ENCODE data around the gene HS3ST4. TPM values are rescaled to one million over a fixed set of nuclear protein-coding genes. Genes with fewer than 3 reads are reported as not detected.

HS3ST4 gene
- total RNA-seq, 2 donors from 2014 or later, result not detected

GRCh38 chr16:26137956-26138355, 446.2 kb downstream of the HS3ST4 start:
- Mint-ChIP-seq H3K27me3 (ENCODE audit: low read depth) (no peaks in the 10 kb centered on the region), H3K36me3 (ENCODE audit: insufficient read depth in 2 of 2) (no peaks in the 10 kb centered on the region), H3K4me1 (ENCODE audit: low read depth) (no peaks in the 10 kb centered on the region), H3K9me3 (no peaks in the 10 kb centered on the region), H3K27ac (no peak overlapping the region), H3K4me3 (no peak overlapping the region)
- no peak for DNase-seq
- no peak for ATAC-seq (replicated peaks in 1 of 2)

DNA sequence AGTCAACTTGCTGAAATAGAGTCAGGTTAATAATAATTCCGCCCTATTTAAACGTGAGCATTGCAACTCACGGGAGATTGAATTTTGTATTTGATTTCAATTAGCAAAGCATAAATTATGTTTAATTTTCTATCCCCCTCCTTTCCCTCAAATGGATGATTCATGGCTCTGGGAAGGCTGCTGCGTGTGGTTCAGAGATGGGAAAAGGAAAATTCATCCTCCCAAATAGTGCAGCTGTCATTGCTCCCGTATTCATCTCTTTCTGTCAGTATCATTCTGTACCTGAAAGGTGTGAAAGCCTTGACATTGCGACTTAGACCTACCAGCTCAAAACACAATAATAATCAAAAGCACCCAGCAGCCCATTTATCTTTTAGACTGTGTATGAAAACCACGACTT, 447.3 kb downstream of the HS3ST4 start:
- Mint-ChIP-seq H3K36me3 (ENCODE audit: insufficient read depth in 2 of 2) (no peaks in the 10 kb centered on the region), H3K27me3 (ENCODE audit: low read depth) (no peaks in the 10 kb centered on the region), H3K4me3 (no peak overlapping the region), H3K9me3 (no peaks in the 10 kb centered on the region), H3K27ac (no peak overlapping the region), H3K4me1 (ENCODE audit: low read depth) (no peaks in the 10 kb centered on the region)
- ATAC-seq (replicated peaks in 1 of 2), result no peak
- no peak for DNase-seq

GRCh38 chr16:26139884-26140283, 448.1 kb downstream of the HS3ST4 start:
- Mint-ChIP-seq H3K27me3 (ENCODE audit: low read depth) (no peaks in the 10 kb centered on the region), H3K36me3 (ENCODE audit: insufficient read depth in 2 of 2) (no peaks in the 10 kb centered on the region), H3K27ac (no peak overlapping the region), H3K4me1 (ENCODE audit: low read depth) (no peaks in the 10 kb centered on the region), H3K4me3 (no peak overlapping the region), H3K9me3 (no peaks in the 10 kb centered on the region)
- ATAC-seq (replicated peaks in 1 of 2) (no peak), DNase-seq (no peak)

- H3K27me3 Mint-ChIP-seq (ENCODE audit: low read depth), result peaks cover 13% of the 10 kb centered on the region
- H3K9me3 Mint-ChIP-seq, result peaks cover 0 to 3% of the 10 kb centered on the region in 2 donors
- DNase-seq (no peak), ATAC-seq (replicated peaks in 1 of 2) (no peak)
- H3K27ac Mint-ChIP-seq, result no peak overlapping the region
- no peak overlapping the region for H3K4me3 Mint-ChIP-seq
- H3K4me1 Mint-ChIP-seq (ENCODE audit: low read depth), result no peaks in the 10 kb centered on the region
- no peaks in the 10 kb centered on the region for H3K36me3 Mint-ChIP-seq (ENCODE audit: insufficient read depth in 2 of 2)
These were observed 457.8 kb downstream of the HS3ST4 start for GRCh38 chr16:26149364-26150190.

DNA sequence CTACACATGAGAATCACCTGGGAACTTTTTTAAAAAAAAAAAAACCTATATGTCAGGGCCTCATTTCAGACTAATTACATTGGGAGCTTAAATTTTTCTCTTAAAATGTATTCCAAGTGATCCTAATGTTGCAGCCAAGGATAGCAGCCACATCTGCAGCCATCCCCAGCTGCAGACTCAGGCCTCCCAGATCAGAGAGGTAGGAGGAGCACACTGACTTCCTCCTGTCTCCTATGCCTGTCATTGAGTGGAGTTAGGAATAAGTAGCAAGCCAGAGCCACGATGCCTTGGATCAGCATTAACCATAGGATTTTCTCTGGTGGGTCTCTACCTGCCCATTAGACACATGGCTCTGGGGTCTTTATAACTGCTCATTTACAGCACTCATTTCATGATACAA, 463.5 kb downstream of the HS3ST4 start:
- H3K36me3 Mint-ChIP-seq (ENCODE audit: insufficient read depth in 2 of 2), result no peaks in the 10 kb centered on the region
- no peaks in the 10 kb centered on the region for H3K9me3 Mint-ChIP-seq
- DNase-seq (no peak), ATAC-seq (replicated peaks in 1 of 2) (no peak)
- H3K27me3 Mint-ChIP-seq (ENCODE audit: low read depth), result peaks cover 7% of the 10 kb centered on the region
- H3K4me3 Mint-ChIP-seq, result no peak overlapping the region
- no peak overlapping the region for H3K27ac Mint-ChIP-seq
- no peaks in the 10 kb centered on the region for H3K4me1 Mint-ChIP-seq (ENCODE audit: low read depth)

DNA sequence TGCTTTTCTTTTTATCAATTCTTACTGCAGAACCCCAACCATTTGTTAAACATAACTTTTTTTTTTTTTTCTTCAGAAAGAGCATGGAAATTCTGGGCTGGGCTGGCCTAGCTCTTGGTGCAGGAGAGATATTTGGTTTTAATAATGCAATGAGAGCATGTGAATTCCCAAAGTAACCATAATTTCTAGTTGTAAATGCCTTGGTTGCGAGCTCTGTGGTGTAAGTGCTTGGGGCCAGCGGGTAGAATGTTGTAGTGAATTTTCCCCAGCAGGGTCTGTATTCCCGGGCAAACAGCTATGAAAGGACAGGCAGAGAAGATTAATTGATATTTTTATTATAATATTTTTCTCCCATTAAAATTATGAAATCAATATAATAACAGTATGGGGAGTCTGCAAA, 465.6 kb downstream of the HS3ST4 start:
- no peak overlapping the region for H3K27ac Mint-ChIP-seq
- H3K9me3 Mint-ChIP-seq, result no peaks in the 10 kb centered on the region
- ATAC-seq (replicated peaks in 1 of 2), result no peak
- no peaks in the 10 kb centered on the region for H3K36me3 Mint-ChIP-seq (ENCODE audit: insufficient read depth in 2 of 2)
- H3K4me1 Mint-ChIP-seq (ENCODE audit: low read depth), result no peaks in the 10 kb centered on the region
- no peaks in the 10 kb centered on the region for H3K27me3 Mint-ChIP-seq (ENCODE audit: low read depth)
- no peak overlapping the region for H3K4me3 Mint-ChIP-seq
- no peak for DNase-seq

DNA sequence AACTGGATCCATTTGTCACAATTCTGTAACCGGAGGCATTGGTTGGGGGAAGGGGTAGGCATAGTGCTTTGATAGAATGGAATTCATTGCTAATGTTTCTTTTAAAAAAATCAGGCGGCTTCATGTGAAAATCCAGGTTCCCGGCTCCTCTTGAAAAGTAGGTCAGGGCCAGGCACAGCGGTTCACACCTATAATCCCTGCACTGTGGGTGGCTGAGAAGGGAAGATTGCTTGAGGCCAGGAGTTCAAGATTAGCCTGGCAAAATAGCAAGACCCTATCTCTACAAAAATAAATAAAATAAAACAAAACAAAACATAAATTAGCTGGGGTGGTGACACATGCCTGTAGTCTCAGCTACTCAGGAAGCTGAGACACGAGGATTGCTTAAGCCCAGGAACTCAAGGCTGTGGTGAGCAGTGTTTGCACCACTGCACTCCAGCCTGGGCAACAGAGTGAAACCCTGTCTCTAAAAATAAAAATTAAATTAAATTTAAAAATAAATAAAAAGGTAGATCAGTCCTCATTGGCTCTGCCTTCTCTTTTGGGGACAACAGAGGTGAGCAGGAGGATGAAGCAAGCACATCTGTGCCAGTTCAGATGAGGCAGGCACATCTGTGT, 466.5 kb downstream of the HS3ST4 start:
- Mint-ChIP-seq H3K9me3 (no peaks in the 10 kb centered on the region), H3K36me3 (ENCODE audit: insufficient read depth in 2 of 2) (no peaks in the 10 kb centered on the region), H3K27me3 (ENCODE audit: low read depth) (no peaks in the 10 kb centered on the region), H3K27ac (no peak overlapping the region), H3K4me3 (no peak overlapping the region), H3K4me1 (ENCODE audit: low read depth) (no peaks in the 10 kb centered on the region)
- no peak for ATAC-seq (replicated peaks in 1 of 2)
- no peak for DNase-seq

- ATAC-seq (replicated peaks in 1 of 2), result no peak
- no peaks in the 10 kb centered on the region for H3K4me1 Mint-ChIP-seq (ENCODE audit: low read depth)
- no peaks in the 10 kb centered on the region for H3K9me3 Mint-ChIP-seq
- DNase-seq, result no peak
- H3K36me3 Mint-ChIP-seq (ENCODE audit: insufficient read depth in 2 of 2), result no peaks in the 10 kb centered on the region
- no peaks in the 10 kb centered on the region for H3K27me3 Mint-ChIP-seq (ENCODE audit: low read depth)
- H3K27ac Mint-ChIP-seq, result no peak overlapping the region
- no peak overlapping the region for H3K4me3 Mint-ChIP-seq
These were observed 469.9 kb downstream of the HS3ST4 start for GRCh38 chr16:26161461-26162180.

DNA sequence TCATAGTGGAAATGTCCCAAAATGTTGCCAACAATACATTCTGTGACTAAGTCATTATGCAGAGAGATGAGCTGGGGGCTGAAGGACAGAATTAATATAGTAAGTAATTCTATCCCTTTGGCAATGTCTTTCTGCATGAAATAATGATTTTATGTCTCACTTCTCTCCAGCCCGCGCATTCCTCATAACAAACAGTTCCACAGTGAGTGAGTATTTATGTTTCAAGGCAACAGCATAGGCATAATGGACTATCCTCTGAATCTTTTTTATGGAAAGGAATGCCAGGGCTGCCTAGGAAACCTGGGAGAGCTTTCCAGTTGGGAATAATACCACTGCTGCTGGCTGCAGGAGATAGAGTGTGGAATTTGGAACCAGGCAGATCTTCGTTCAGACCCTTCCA, 477.7 kb downstream of the HS3ST4 start:
- H3K36me3 Mint-ChIP-seq (ENCODE audit: insufficient read depth in 2 of 2), result peaks cover 0 to 3% of the 10 kb centered on the region in 2 donors
- no peak overlapping the region for H3K4me3 Mint-ChIP-seq
- H3K27ac Mint-ChIP-seq, result no peak overlapping the region

DNA sequence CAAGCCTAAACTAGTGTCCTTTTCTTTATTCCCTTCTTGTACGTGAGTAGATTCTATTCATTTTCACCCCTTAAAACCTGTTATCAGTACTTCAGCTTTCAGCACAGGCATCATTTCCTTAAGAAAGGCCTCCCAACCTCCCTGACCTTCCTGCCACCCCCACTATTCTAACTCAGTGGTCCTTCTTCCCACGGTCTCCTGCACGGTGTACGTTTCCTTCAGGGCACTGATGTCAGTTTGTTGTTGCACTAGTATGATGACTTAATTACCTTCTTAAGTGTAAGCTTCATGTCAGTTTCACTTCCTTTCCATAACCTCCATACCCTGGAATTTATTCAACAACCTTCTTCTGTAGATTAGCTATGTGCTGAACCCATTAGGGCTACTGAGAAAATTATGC, 484.2 kb downstream of the HS3ST4 start:
- DNase-seq, result no peak
- Mint-ChIP-seq H3K4me1 (ENCODE audit: low read depth) (no peaks in the 10 kb centered on the region), H3K9me3 (peaks cover 2% of the 10 kb centered on the region in 2 donors), H3K4me3 (no peak overlapping the region), H3K36me3 (ENCODE audit: insufficient read depth in 2 of 2) (no peaks in the 10 kb centered on the region), H3K27ac (no peak overlapping the region), H3K27me3 (ENCODE audit: low read depth) (peaks cover 16% of the 10 kb centered on the region)
- no peak for ATAC-seq (replicated peaks in 1 of 2)

More for the DNA sequence above, 477.7 kb downstream of the HS3ST4 start:
- DNase-seq (no peak), ATAC-seq (replicated peaks in 1 of 2) (no peak)
- Mint-ChIP-seq H3K27me3 (ENCODE audit: low read depth) (peaks cover 27% of the 10 kb centered on the region), H3K9me3 (peaks cover 3% of the 10 kb centered on the region in 2 donors), H3K4me1 (ENCODE audit: low read depth) (no peaks in the 10 kb centered on the region)

DNA sequence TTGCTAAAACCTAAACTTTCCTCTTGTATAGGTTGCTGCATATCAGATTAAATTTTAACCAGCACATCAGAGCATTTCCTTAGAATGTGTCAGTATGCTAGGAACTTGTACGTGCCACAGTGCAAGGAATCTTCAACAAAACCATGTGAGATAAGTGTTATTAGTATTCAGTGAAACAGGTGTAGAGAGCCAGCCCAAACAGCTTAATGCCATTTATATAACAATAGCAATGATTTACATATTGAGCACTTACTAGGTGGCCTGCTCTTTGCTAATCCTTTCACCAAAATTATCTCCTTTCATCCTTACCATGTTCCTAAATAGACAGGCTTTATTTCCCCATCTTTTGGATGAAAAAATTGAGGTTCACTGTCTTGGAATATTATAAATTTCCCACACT, 485.7 kb downstream of the HS3ST4 start:
- Mint-ChIP-seq H3K27ac (no peak overlapping the region), H3K27me3 (ENCODE audit: low read depth) (peaks cover 12% of the 10 kb centered on the region)

GRCh38 chr16:26178298-26178697, 486.5 kb downstream of the HS3ST4 start:
- H3K4me1 Mint-ChIP-seq (ENCODE audit: low read depth), result no peaks in the 10 kb centered on the region

More for the DNA sequence above, 485.7 kb downstream of the HS3ST4 start:
- Mint-ChIP-seq H3K36me3 (ENCODE audit: insufficient read depth in 2 of 2) (no peaks in the 10 kb centered on the region), H3K4me3 (no peak overlapping the region), H3K4me1 (ENCODE audit: low read depth) (no peaks in the 10 kb centered on the region), H3K9me3 (peaks cover 2% of the 10 kb centered on the region in 2 donors)
- ATAC-seq (replicated peaks in 1 of 2), result no peak
- DNase-seq, result no peak

DNA sequence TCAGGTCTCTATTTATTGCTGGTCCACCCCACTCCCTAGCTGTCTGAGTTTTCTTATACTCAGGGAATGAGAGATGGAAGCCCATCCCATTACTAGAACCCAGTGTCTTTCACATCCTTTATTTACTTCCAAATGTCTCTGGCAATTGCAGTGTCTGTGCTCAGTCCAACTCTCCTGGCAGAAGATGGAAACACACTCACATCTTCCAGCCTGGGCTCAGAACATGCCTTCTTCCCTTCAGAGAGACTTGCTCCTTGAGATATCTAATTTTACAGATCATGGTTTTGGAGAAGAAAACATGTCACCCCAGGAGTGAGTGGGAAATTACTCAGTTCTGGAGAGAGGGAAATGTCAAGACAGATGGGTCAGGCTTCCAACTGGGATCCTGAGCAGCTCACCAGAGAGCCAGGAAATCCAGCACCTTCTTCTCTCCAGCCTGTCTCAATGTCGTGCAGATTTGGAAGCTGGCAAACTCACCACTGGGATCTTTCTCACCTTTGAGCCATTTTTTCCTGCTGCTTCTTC, 494.4 kb downstream of the HS3ST4 start:
- H3K27ac Mint-ChIP-seq, result no peak overlapping the region
- peaks cover 15% of the 10 kb centered on the region for H3K27me3 Mint-ChIP-seq (ENCODE audit: low read depth)
- peaks cover 0 to 3% of the 10 kb centered on the region in 2 donors for H3K9me3 Mint-ChIP-seq
- no peaks in the 10 kb centered on the region for H3K36me3 Mint-ChIP-seq (ENCODE audit: insufficient read depth in 2 of 2)
- DNase-seq (no peak), ATAC-seq (replicated peaks in 1 of 2) (no peak)
- H3K4me1 Mint-ChIP-seq (ENCODE audit: low read depth), result no peaks in the 10 kb centered on the region
- no peak overlapping the region for H3K4me3 Mint-ChIP-seq

More at GRCh38 chr16:26178298-26178697, 486.5 kb downstream of the HS3ST4 start:
- no peaks in the 10 kb centered on the region for H3K36me3 Mint-ChIP-seq (ENCODE audit: insufficient read depth in 2 of 2)
- H3K9me3 Mint-ChIP-seq, result peaks cover 2% of the 10 kb centered on the region in 2 donors
- no peak for ATAC-seq (replicated peaks in 1 of 2)
- no peak for DNase-seq
- H3K27ac Mint-ChIP-seq, result no peak overlapping the region
- H3K4me3 Mint-ChIP-seq, result no peak overlapping the region
- peaks cover 12% of the 10 kb centered on the region for H3K27me3 Mint-ChIP-seq (ENCODE audit: low read depth)
